Neutrophil (primary cell): ENCODE results near the gene BBX.

ENCODE experiments used
- H3K27ac ChIP-seq: fragments of 200-600 bp; sonication (generic); 2 replicates; pipeline ENCODE4 v1.5.1; 2016; ENCODE audit warnings: mild to moderate bottlenecking, moderate library complexity
- H3K27me3 ChIP-seq: fragments of 200-600 bp; sonication (generic); 2 replicates; pipeline ENCODE4 v1.6.0; 2016; ENCODE audit warnings: mild to moderate bottlenecking
- H3K36me3 ChIP-seq: fragments of 200-600 bp; sonication (generic); 2 replicates; pipeline ENCODE4 v1.5.1; 2017
- H3K4me1 ChIP-seq, 2 experiments: fragments of 200-600 bp in 1 of 2; sonication (generic) in 1 of 2; 1 replicate in 1 of 2; 2 replicates in 1 of 2; pipeline versions ENCODE4 v1.5.1 to v1.6.1; 2013 to 2016; ENCODE audit warnings: low read depth in 1 of 2, low read length in 1 of 2, mild to moderate bottlenecking in 1 of 2, moderate library complexity in 1 of 2; ENCODE audit not compliant: control insufficient read depth in 1 of 2, insufficient read depth in 1 of 2
- H3K4me3 ChIP-seq, 2 experiments: fragments of 200-600 bp in 1 of 2; sonication (generic) in 1 of 2; 1 replicate in 1 of 2; 2 replicates in 1 of 2; pipeline ENCODE4 v1.5.1; 2013 to 2016; ENCODE audit warnings: low read depth in 1 of 2, low read length in 1 of 2, mild to moderate bottlenecking in 1 of 2, moderate library complexity in 1 of 2
- H3K9me3 ChIP-seq: fragments of 200-600 bp; sonication (generic); 2 replicates; pipeline ENCODE4 v1.5.1; 2016
- CTCF ChIP-seq: fragments of 200-600 bp; sonication (generic); IDR thresholded peaks from 2 replicates; pipeline ENCODE4 v1.5.1; 2016; ENCODE audit warnings: antibody characterized with exemption

The BBX gene

GRCh38 chr3:107738486-107739183 is 215.9 kb downstream of the BBX start:
- Histone ChIP-seq H3K9me3 (no peaks in the 10 kb centered on the region), H3K27ac (no peak overlapping the region), H3K4me3 (no peak overlapping the region), H3K27me3 (no peaks in the 10 kb centered on the region), H3K4me1 (no peaks in the 10 kb centered on the region), H3K36me3 (peaks cover 5% of the 10 kb centered on the region)
- TF ChIP-seq CTCF: no peak

DNA sequence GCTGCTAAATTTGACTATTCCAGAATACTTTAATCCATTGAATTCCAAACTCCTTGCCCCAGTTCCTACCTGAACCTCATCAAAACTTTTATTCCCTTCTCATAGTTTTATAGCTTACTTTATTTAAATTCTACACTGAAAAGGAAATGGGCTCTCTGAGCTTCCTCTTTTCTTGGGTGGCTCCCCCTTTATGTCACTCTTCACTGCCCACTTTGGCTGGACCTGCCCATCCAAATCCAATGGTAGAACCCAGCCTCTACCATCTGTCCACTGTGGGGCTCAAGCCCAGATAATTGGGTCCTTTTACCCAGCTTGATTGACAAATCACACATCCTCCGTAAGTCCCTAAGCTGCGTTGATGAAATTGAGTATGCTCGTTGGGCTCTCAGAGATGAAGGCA is 216.5 kb downstream of the BBX start:
- no peak for TF ChIP-seq CTCF
- H3K27me3 ChIP-seq: no peaks in the 10 kb centered on the region
- H3K36me3 ChIP-seq: peaks cover 4% of the 10 kb centered on the region
- H3K4me1 ChIP-seq: no peaks in the 10 kb centered on the region
- no peak overlapping the region for H3K4me3 ChIP-seq
- H3K27ac ChIP-seq: no peak overlapping the region
- H3K9me3 ChIP-seq: no peaks in the 10 kb centered on the region

DNA sequence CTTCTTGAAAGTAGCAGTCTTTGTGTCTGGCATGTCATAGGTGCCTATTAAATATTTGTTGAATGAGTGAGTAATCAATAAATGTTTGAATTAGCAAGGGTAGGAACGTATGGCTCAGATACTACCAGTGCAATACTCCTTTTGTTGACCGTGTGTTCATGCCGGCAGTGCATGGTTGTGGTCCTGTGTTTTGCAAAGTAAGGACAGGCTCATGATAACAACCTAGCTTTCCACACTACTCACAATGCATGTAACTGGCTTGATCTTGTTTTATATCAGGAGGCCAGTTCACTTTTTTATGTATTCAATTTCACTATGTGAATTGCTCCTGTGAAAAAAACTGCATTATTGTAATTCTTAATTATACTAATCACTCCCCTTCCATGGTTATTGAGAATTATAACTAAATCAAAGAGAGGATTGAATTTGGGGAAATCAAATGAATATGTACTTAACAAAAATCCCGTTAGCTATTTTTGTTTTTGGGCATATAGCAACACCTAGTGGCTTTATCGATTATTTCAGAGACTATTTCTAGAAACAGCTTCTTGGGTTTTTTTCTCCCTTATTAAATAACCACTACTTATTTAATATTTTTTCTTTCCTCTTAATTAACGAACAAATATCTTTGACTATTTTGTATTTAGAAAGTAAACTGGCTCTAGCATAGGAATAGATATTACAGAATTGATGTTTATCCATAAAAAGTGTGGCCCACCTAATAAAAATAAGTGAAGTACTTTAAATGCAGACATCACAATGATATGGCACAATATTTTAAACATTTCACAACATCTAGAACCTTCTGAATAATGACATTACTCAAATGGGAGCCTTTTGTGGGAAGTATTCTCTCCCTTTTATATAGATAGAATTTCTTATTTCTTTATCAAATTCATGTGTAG is 218.5 kb downstream of the BBX start:
- no peaks in the 10 kb centered on the region for H3K4me1 ChIP-seq
- no peaks in the 10 kb centered on the region for H3K9me3 ChIP-seq
- no peak for TF ChIP-seq CTCF
- peaks cover 4% of the 10 kb centered on the region for H3K36me3 ChIP-seq
- H3K4me3 ChIP-seq: no peak overlapping the region
- no peaks in the 10 kb centered on the region for H3K27me3 ChIP-seq
- H3K27ac ChIP-seq: no peak overlapping the region

DNA sequence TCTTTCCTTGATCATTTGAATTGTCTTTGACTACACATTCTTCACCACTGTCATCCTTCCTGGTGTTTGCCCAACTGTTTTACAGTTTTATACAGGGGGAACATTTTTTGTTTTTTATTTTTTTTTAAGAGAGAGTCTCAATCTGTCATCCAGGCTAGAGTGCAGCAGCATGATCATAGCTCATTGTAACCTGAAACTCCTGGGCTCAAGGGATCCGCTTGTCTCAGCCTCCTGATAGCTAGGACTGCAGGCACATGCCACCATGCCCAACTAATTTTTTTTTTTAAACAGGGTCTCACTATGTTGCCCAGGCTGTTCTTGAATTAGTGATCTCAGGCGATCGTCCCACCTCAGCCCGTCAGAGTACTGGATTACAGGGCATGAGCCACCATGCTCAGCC is 222.6 kb downstream of the BBX start:
- peaks cover 11% of the 10 kb centered on the region for H3K36me3 ChIP-seq
- no peaks in the 10 kb centered on the region for H3K27me3 ChIP-seq
- no peaks in the 10 kb centered on the region for H3K9me3 ChIP-seq
- H3K4me1 ChIP-seq: no peaks in the 10 kb centered on the region
- H3K27ac ChIP-seq: no peak overlapping the region
- TF ChIP-seq CTCF: no peak
- H3K4me3 ChIP-seq: no peak overlapping the region

DNA sequence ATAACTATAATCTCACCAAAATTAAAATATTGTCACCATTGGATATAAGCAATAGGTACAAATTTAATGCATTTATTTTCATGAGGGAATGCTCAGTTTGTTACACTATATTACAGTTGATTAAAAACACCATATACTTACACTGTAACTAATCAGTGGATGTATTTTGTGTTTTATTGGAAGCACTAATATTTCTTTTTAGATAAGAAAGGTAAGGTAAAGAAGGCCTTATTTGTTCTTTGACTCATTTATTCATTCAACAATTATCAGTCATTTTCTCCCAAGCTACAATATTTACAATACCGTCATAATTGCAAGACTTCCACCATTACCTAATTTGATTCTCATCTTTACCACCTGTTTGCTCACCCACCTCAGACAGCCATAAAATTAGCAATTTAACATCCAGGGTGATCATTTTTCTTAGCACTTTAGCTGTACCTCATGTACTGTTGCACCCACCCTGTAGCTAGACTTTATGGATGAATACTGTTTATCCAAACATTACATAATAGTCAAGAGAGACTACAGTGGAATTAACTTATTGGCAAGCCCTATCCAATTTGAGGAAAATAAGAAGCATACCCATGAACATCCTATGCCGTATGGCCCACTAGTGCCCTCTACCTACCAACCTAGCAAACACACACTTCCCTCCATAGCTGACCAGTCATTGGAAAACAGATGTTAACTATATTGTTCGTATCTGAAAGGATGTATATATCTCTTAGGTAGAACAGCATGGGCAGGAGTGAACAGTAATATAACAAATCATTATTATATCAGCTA is 229.6 kb downstream of the BBX start:
- no peaks in the 10 kb centered on the region for H3K4me1 ChIP-seq
- no peaks in the 10 kb centered on the region for H3K9me3 ChIP-seq
- no peak overlapping the region for H3K4me3 ChIP-seq
- no peak overlapping the region for H3K27ac ChIP-seq
- H3K36me3 ChIP-seq: peaks cover 7% of the 10 kb centered on the region
- TF ChIP-seq CTCF: no peak
- H3K27me3 ChIP-seq: no peaks in the 10 kb centered on the region
